AG08395 (cell line): ENCODE measurements around the gene RPL19.
A peak's percentile ranks its signal among the peaks of the same experiment; 100 is the strongest.

Experiments used
- DNase-seq: peaks from one replicate; pipeline ENCODE4 v3.0.0; 2012; ENCODE audit warnings: mixed read lengths, low spot score

RPL19 gene

DNA sequence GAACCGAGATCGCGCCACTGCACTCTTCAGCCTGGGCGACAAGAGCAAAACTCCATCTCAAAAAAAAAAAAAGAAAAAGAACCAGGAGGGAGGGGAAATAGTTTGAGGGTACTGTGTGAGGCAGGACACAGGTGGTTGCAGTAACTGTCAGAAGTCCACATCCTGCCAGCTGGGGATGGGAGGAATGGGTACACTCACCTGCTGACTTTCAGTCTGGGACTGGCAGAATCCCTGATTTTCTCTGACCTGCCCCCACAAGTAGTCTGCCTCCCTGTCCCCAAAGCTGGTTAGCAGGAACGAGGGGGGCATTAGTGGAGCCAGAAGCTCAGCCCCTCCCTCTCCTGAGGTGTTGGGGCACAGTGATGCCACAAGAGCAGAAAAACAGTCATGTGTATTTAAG, 27.0 kb upstream of the RPL19 start:
- DNase-seq, result no peak

DNA sequence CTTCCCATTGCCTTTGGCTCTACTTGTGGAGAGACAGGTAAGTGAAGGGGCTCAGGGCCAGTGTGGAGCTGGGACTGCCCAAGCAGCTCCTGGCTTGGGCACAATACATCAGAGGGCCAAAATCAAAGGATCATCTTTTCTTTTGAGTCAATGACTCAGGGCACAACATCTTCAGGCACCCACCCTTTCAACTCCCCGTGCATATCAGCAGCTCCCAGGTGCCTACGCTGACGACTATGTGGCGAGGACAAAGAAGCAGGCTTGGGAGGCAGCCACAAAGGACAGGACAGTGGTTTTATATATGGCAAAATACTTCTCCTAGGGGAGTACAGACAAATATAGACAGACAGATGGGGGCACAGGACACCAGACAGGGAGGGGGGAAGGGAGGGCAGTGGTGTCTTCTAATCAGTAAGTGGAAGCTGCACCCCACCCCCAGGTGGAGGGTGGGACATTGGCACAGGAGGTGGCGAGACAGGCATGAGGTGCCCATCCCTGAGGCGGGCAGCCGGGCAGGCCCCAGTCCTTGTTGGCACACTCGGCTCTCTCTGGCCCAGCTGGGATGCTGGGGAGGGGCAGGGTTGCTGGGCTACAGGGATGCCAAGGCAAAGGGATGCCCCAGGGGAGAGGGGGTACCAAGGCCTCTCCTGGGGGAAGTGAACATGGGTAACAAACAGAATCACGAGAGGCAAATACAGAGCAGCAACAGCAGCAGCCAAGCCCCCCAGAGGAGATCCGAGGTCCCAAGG, 26.4 kb upstream of the RPL19 start:
- DNase-seq, result no peak

DNA sequence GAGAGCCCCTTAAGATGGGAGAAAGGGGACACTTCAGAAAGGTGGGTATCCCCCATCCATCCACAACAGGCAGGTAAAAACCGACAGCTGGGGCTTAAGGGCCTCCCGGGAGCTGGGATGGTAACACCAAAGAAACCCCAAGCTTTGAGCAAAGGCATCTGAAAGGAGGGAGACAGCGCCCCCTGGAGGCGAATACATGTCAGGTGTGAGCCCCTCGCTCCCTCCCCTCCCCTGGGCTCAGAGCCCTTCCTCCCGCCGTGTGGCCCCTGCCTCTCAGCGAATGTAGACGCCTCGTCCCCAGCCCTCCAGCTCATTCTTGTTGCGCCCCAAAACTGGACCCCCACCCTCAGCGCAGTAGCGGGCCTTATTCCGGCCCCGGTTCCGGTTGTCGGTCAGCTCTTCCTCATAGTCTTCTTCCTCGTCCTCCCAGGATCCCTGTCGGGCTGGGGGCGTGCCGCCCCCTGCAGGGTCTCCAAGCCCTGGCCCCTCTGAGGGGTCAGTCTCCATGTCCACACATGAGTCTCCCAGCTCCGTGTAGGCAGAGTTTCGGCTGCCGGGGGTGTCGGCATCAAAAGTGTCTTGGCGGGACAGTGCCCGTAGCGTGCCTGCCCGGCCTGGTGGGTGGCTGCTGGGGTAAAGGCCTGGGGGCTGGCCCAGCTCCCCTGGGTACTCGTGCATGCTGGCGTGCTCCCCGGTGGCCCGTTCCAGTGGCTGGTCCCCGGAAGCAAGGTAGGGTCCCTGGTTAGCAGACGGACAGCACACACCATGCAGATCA, 25.0 kb upstream of the RPL19 start:
- DNase-seq, result peak; percentile 73

DNA sequence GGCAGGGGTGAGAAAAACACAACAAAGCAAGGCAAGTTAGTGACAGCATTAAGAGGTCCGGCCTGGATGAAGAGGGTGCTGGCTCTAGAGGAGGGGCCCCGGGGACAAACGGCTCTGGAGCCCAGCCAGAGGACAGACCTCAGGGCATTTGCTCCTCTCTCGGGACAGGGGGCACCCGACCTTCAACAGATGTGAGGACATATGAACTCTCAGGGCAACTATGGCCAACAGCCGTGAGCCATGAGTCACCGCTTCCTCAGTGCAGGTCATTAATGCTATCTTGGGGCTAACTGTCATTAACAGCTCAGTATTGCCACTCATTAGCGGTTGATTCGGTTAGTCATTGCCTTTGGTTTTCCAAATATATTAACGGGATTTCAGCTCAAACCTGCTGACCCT, 24.4 kb upstream of the RPL19 start:
- DNase-seq, result no peak

DNA sequence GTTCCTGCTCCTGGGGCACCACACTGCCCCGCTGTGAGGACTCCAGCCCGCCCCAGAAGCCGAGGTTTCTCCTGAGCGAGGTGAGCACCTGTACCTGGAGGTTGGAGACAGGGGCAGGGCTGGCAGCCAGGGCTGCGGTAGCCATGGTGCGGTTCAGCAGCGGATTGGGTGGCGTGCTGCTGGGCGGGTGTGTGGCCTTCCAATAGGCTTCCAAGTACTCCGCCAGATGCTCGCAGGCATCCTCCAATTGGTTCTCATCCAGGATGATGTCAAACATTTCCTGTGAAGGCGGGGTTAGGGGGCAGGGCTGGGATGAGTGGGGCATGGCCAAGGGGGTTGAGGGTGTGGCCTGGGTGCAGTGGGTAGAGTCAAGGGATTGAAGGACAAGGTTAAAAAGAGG, 22.8 kb upstream of the RPL19 start:
- DNase-seq, result no peak

DNA sequence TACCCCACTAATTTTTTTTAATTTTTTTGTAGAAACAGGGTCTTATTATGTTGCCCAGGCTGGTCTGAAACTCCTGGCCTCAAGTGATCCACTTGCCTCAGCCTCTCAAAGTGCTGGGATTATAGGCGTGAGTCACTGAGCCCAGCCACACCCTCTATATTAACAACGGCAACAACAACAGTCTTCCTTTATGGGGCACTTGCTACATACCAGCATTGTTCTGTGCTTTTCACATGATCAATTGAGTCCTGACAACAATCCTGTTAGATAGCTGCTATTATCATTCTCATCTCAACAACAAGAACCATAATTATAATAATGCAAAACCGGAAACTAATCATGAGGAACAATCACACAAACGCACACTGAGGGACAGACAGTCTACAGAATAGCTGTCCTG, 21.5 kb upstream of the RPL19 start:
- peak; percentile 60 for DNase-seq

DNA sequence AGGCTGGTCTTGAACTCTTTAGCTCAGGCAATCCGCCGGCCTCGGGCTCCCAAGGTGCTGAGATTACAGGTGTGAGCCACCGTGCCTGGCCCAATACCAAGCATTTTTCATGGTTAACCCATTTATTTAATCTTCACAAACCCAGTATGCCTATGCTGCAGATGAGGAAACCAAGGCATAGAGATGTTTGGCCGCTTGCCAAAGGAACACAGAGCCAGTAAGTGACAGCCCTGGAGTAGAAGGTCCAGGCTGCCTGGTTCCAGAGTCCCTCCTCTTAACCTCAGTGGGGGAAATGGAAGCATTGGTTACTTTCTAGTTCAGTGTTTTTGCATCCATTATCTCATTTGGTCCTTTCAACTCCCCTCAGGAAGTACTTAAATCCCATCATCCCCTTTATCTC, 18.8 kb upstream of the RPL19 start:
- no peak for DNase-seq

DNA sequence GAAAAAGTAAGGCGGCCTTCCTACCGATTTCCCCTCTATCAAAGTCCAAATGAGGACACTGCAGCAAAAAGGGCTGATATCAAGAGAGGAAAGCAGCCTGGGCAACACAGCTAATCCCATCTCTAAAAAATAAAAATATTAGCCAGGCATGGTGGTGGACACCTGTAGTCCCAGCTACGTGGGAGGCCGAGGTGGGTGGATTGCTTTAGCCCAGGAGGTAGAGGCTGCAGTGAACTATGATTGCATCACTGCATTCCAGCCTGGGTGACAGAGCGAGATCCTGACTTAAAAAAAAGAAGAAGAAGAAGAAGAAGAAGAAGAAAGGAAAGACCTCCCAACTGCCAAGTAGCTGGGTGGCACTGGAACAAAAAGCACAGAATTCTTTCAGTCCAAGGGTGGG, 17.0 kb upstream of the RPL19 start:
- DNase-seq, result no peak

DNA sequence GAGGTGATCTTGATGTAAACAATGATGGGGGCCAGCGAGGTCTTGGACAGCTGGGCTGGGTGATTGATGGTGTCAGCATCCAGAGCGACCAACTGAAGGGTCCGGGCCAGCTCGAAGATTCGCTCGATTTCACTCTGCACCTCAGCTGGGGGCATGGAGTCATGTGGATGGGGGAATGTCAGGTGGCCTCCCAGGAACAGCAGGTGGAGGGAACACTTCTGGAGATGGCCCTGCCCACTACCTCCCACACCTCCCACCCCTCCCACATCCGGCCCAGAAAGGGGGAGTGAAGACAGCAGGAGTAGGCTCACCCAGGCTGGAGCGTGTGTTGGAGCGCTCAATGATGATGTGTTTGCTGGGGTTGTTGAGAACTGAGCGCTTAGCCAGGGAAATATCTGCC, 16.4 kb upstream of the RPL19 start:
- DNase-seq, result no peak

DNA sequence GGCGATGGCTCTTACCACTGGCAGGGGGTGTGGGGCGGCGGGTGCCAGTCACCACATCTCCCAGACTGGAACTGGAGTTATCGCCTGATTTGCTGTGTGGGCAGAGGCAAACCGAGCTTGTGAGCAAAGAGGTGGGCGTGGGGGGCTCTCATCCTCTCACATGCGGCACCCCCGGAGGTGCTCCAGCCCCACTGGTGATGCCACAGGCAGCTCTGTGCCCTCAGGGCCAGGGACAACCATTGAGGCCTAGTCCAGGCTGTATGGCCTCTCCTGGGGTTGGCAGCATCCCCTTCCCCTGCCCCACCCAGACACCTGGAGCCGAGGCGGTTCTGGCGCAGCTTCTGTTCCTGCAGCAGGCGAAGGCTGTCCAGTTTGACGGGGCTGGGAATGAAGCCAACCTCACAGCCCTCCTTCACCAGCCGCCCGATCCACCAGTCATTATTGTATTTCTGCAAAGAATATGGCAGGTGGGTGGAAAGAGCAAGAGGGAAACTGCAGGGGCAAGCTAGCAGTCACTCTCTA, 13.5 kb upstream of the RPL19 start:
- no peak for DNase-seq

DNA sequence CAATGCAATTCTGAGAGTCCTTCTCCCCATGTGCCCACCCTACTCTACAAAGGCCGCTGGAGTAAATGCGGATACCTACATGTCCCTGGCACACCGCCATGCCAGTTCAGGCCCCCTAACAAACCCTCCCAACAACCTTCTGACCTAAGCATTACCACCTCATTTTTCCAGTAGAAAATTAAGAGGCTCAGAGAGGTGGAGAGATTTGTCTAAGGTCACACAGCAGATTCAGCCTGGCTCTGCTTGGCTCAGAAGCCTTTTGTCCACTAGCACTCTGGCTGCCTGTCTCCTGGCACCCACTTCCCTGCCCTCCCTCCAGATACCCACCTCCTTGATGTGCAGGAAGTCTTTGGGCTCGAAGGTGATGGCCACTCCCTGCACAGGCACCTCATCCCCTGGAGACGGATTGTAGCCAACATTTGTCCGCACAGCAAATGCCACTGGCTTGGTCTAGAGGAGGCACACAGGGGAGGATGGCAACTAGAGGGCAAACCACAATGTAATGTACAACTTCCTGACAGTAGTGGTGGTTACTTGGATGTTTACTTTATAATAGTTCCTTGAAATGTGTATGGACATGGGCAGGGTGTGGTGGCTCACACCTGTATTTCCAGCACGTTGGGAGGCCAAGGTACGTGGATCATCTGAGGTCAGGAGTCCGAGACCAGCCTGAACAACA, 12.8 kb upstream of the RPL19 start:
- no peak for DNase-seq

DNA sequence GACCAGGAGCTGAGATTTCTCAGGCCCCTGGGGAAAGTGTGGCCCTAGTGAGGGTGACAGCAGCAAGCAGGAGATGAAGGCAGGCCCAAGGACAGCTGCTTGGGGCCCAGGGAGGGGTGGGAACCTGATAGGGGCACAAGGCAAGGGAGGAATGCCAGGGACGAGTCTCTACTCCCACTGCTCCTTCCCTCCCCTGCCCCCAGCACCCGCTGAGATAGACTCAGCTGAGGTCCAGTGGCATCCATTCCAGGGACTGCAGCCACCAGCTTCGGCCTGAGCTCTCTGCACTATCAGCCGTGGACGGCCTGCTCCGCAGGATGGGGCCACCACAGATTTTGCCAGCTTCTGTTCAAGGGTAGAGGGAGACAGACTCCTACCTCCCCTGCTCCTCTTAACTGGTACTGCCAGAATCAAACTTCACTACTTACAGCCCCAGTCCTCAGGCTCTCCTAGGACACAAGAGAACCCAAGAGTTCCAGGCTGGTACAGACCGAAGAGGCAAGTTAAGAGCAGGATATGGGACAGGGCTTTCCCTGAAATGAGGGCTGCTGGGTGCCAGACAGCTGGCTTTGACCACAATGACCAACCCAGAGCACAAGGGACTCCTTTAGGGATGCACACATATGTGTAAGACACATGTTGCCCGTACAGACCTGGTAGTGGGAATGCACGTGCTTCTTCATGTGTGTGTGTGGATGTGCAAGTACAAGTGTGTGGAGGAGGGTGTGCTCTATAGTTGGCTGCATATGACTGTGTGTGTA, 8.2 kb upstream of the RPL19 start:
- DNase-seq, result no peak

DNA sequence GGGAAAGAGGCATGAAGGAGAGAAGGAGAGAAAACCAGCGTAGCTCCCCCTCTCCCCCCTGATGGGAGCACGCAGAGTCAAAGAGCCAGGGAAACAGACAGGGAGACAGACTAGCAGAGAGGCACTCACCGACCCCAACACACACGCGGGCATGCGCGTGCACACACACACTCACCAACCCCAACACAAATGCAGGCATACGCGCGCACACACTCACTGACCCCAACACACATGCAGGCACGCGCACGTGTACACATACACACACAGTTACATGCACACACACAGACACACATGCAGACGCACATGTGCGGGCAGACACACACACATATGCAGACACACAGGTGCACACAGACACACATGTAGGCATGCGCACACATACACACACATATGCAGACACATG, 7.2 kb upstream of the RPL19 start:
- DNase-seq, result no peak

DNA sequence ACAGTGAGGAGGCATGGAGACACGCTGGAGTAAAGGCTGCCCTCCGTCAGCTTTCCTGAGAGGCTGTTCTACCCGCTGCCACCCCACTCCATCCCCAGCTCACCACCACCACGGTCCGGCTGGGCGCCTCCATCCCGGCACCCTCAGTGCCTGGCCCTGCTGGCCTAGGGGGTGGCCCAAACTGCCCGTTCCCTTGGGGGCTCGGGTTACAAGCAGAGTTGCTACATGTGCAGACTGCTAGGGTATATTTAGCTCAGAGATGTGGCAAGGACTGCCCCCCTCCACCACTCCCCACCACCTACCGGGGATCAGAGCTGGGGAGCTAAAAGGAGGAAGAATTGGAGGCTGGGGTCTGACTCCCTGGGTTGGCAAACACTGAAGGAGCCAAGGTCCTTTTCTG, 6.7 kb upstream of the RPL19 start:
- DNase-seq, result no peak

DNA sequence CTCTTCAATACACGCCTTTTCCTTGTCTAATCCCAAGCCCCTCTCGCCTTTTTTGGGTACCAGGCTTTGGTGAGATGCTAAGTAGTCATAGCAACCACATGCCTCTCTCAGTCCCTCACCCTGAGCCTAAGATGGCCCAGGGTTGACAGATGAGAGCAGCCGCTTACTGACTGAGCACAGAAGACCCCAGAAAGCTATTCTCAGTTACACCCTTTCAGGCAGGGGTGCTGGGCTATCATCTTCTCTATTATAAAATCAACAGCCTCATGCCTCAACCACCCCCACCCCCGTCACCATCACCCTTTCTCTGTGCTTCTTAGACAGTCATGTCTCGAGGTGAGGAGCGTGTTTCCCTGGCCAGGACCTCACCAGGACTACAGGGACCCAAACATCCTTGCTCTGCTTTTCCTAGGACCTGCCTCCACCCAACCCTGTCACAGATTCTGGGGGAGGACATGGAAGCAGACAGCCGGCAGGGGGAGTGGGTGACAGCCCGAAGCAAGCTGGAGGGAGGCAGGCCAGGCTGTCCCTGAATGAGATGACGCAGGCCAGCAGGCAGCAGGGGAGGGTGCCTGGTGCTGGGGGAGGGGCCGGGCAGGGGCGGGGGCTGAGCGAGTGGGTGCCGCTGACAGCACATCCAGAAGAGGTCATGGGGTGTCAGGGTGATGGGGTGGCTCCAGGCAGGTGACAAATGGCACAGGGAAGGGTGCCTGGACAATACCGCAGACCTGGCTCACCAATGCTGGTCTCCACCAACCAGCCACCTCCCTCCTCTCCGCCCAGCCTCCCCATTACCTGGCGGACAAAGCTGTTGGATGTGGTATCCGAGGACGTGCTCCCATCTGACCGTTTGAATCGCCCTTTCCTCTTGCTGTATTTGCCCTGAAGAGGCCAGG, 5.7 kb upstream of the RPL19 start:
- peak; percentile 85 for DNase-seq

DNA sequence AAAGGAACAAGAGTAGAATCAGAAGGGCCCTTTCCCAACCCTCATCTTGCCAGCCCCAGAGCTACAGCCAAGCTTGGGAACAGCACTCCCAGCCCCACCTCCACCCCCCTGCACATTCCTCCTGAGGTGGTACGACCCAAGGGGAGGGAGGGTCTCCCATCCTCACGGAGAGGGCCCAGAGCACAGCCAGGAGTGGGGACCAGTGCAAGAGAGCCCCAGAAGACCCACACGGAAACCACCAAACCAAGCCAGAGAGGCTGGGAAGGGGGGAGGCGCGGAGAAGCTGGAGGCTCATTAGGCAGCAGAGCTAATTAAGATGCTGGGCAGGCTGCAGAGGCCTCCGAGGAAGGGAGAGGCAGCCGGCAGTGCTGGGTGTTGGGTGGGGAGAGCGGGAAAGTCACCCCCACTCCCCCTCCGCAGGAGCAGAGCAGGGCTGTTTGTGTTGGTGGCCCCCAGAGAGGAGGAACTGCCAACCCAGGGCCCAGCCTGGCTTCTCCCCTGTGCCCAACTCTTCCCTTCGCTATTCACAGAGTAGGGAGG, 5.0 kb upstream of the RPL19 start:
- DNase-seq, result no peak

DNA sequence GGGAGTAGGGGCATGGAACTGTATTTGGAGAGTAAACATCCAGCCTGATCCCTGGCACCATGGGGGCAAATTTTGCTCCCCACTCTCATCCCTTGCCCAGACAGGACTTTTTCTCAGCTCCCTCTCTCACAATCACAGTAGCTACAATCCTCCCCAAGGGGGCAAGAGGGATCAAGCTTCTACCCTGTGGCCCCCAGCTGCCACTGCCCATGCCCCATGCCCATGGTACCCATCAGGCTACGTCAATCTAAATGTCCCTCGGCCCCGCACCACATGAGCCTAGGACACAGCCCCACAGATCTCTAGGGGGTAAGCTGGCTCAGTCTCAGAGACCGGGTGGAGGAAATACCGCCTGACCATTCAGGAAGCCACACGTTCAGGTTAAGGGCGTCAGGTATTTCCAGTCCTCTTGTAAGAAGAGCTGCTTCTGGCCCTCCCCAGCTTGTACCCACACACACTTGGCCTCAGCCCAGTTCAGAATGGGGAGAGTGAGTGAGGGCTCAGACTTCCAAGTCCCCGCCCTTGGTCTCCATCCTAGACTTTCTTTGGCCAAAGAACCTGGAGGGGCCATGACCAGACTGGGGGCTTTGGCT, 4.4 kb upstream of the RPL19 start:
- DNase-seq, result no peak

DNA sequence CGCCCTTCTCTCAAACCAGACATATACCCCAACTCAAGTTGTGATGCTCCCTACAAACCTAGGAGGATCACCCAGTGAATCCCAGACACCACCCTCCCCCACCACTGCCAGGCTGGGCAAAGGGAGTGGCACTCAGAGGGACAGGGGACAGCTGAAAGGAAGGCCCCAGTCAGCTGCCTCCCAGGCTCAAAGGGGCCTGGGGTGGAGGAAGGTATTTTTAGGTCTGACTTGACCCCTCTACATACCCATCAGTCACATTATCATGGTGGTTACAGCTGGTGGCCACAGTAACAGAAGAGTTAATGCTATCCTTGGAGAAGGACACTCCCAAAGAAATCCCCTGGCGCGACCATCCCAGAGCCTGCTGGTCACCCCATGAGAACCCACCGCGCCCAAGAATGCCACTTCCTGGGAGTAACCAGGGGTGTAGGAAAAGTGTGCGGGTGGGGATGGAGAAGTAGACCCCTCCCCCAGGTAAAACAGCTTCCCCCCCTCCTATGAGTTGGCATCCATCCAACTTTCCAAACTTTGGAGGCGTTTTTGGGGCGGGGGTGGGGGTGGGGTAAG, 3.8 kb upstream of the RPL19 start:
- peak; percentile 31 for DNase-seq

DNA sequence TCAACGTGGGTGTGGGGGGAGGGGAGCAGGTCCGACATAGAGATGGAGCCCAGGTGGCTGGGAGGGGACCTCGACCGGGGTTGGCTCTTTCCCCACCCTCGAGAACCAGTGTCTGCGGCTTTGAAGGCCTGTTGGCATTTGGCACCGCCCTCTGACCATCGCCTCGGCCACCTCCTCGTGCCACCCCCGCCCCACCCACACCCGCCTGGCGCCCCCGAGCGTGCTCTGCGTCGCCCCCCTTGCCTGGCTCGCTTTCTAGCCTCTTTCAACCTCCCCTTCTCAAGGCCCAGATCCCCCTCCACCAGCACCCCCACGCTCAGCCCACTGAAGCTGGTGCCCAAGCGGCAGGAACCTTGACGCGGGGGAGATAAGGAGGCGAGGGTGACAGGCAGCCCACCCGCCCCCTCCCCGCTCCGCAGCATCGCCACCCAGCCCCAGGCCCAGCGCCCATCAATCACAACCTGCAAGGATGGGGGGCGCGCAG, 3.2 kb upstream of the RPL19 start:
- peak; percentile 57 for DNase-seq
